Rectal smooth muscle tissue (tissue), 1 donor: ENCODE results near the gene SLC2A5.

Experiments
- H3K27ac ChIP-seq: one replicate; pipeline ENCODE4 v1.7.0; 2013; ENCODE audit warnings: low read depth, low read length, inconsistent platforms
- H3K27me3 ChIP-seq: one replicate; pipeline ENCODE4 v1.7.0; 2013; ENCODE audit warnings: low read length; ENCODE audit not compliant: control insufficient read depth, insufficient read depth
- H3K36me3 ChIP-seq: one replicate; pipeline ENCODE4 v1.7.0; 2013; ENCODE audit warnings: low read length; ENCODE audit not compliant: control insufficient read depth, insufficient read depth
- H3K4me1 ChIP-seq: one replicate; pipeline ENCODE4 v1.7.0; 2013; ENCODE audit warnings: low read length; ENCODE audit not compliant: control insufficient read depth, insufficient read depth
- H3K4me3 ChIP-seq: one replicate; pipeline ENCODE4 v1.7.0; 2013; ENCODE audit warnings: low read length
- H3K9ac ChIP-seq: one replicate; pipeline ENCODE4 v1.7.0; 2013; ENCODE audit warnings: low read length

The SLC2A5 gene, protein sequence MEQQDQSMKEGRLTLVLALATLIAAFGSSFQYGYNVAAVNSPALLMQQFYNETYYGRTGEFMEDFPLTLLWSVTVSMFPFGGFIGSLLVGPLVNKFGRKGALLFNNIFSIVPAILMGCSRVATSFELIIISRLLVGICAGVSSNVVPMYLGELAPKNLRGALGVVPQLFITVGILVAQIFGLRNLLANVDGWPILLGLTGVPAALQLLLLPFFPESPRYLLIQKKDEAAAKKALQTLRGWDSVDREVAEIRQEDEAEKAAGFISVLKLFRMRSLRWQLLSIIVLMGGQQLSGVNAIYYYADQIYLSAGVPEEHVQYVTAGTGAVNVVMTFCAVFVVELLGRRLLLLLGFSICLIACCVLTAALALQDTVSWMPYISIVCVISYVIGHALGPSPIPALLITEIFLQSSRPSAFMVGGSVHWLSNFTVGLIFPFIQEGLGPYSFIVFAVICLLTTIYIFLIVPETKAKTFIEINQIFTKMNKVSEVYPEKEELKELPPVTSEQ

DNA sequence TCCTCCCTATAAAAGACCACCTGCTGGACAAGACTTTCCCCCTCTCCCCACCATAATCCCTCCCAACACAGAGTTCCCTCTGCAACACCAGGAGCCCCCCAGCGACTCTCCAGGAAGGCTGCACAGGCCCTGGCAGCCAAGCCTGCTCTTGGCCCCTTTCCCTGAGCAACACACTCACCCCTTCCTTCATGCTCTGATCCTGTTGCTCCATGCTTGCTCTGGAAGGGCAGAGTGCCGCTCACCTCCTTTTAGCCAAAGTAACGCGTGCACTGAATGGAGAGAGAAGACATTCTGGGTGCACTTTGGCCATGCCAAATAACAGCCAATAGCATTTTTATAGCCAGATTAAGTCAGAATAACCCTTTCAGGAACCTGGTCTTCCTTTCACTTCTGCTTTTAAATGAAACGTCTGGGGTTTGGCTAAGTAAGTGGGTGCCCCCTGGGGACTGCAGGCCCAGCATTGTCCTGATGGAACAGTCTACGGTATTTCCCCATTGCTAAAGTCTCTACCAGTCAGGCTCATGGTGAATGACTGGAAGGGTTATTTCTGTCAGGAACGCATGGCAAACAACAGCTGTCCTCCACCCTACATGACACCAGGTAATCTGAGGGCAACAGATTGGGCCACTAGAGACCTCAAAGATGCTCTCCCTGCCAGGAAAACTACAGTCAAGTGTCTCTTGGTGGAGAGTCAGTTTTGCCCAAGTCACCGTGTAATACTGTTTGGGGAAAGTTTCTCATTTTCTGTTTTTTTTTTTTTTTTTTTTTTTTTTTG lies at the start of gene SLC2A5:
Gene SLC2A5, minus strand, starts transcription at position 310 of the 775 bp plus-strand sequence. Its CDS starts 99 bp downstream, at position 211.
- H3K27me3 ChIP-seq: no peaks in the 10 kb centered on the region
- peaks cover 11% of the 10 kb centered on the region for H3K4me1 ChIP-seq
- H3K36me3 ChIP-seq: no peaks in the 10 kb centered on the region
- no peak within 1 kb of the TSS for H3K9ac ChIP-seq
- H3K27ac ChIP-seq: peak within 1 kb of the TSS; percentile 83
- peak within 1 kb of the TSS; percentile 68 for H3K4me3 ChIP-seq

DNA sequence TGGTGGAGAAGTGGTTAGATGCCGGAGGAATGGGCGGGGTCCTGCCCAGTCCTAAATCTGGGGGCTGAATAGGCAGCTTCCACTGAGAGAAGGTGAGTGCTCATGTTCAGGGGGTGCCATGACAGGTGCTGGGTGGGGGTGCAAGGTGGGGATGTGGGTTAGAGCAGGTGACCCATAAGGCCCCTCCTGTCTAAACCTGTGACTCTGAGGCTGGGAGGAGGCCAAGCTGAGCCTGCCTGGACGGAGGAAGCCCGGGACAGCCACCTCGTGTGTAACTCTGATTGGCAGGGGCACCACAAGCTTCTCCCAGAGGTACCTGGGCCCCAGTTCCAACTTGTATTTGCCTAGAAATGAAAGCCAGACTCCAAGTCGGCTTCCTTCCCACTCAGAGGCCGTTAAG lies 48.8 kb upstream of the SLC2A5 start:
- no peaks in the 10 kb centered on the region for H3K4me1 ChIP-seq
- H3K9ac ChIP-seq: no peak overlapping the region
- peaks cover 1% of the 10 kb centered on the region for H3K36me3 ChIP-seq
- no peak overlapping the region for H3K4me3 ChIP-seq
- no peak overlapping the region for H3K27ac ChIP-seq
- H3K27me3 ChIP-seq: no peaks in the 10 kb centered on the region

DNA sequence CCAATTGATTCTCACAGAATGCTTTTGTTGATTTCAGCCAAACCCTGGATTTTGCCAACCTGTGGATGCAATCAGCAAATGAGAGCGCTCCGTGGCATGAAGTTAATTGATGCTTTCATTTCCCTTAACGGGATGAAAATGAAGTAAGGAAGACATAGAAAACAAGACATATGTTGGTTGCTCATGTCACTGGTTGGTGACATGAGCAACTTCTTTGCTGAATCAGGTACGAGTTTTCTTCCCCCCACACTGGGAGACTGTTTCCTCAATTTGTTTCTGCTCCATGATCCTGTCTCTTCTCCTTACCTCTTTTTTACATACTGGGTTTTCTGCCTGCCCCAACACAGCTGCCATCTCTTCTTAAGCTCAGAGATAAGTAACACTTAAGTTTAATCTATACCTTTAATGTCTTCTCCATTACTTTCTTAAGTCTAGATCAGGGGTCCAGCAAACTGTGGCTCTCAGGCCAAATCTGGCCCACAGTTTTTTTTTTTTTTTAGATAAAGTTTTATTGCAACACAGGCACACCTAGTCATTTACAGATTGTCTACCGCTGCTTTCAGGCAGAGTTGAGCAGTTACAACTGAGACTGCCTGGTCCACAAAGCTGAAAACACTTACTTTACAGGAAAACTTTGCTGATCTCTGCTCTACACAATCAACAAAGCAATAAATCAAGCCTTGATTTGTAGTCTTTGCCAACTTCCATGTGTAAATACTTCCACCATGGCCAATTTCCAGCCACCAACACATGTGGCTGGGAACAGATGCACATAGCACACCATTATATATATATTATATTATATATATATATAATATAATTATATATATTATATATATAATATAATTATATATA lies 46.1 kb upstream of the SLC2A5 start:
- H3K27ac ChIP-seq: no peak overlapping the region
- H3K9ac ChIP-seq: no peak overlapping the region

DNA sequence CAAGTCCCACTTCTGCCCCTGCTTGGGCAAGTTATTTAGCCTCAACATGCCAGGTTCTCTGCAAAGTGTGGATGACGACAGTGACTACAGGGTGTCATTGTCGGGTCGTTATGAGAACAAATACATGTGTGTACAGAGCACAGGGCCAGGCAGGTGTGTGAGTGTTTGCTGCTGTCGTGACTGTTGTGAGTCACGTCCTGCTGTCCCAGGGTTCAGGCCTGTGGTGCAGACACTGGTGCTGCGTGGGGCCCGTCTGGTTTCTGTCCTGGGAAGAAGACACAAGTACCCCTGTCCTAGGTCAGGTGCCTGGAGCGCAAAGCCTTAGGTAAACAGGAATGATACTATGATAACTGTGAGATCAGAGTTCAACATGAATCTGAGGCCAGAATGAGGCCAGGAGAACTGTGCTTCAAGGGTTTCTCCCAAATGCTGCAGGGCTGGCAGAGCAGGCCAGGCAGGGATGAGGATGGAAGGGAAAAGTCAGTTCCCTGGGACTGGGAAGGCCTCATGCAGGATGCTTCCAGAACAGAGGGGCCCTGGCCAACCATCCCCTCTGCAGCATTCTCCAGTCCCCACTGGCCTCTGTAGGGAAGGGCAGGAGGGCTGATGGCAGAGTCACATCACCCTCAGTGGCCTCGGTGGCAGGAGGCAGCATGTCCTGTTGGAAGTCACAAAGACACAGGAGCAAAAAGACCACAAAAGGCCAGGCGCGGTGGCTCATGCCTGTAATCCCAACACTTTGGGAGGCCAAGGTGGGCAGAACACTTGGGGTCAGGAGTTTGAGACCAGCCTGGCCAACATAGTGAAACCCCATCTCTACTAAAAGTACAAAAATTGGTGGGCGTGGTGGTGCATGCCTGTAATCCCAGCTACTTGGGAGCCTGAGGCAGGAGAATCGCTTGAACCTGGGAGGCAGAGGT lies 43.8 kb upstream of the SLC2A5 start:
- H3K27ac ChIP-seq: no peak overlapping the region
- H3K9ac ChIP-seq: no peak overlapping the region
- H3K27me3 ChIP-seq: no peaks in the 10 kb centered on the region
- H3K4me1 ChIP-seq: no peaks in the 10 kb centered on the region
- no peak overlapping the region for H3K4me3 ChIP-seq
- H3K36me3 ChIP-seq: peaks cover 2% of the 10 kb centered on the region

More for the DNA sequence above, 46.1 kb upstream of the SLC2A5 start:
- Histone ChIP-seq H3K36me3 (peaks cover 2% of the 10 kb centered on the region), H3K4me1 (no peaks in the 10 kb centered on the region), H3K27me3 (no peaks in the 10 kb centered on the region), H3K4me3 (no peak overlapping the region)

DNA sequence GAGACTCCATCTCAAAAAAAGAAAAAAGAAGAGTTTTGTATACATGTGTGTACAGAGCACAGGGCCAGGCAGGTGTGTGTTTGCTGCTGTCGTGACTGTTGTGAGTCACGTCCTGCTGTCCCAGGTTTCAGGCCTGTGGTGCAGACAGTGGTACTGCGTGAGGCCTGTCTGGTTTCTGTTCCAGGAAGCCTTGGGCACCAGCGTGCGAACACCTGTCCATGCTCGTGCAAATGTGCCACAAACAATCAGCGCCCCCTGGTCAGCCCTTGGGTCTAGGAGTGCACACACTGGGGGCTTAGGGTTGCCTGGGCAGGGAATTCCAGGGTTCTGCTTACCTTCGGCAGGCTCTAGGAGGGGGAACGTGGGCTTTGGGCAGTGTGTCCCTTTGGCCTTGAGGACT lies 42.5 kb upstream of the SLC2A5 start:
- Histone ChIP-seq H3K36me3 (peaks cover 2% of the 10 kb centered on the region), H3K27ac (no peak overlapping the region), H3K4me1 (no peaks in the 10 kb centered on the region), H3K9ac (no peak overlapping the region), H3K27me3 (no peaks in the 10 kb centered on the region), H3K4me3 (no peak overlapping the region)

DNA sequence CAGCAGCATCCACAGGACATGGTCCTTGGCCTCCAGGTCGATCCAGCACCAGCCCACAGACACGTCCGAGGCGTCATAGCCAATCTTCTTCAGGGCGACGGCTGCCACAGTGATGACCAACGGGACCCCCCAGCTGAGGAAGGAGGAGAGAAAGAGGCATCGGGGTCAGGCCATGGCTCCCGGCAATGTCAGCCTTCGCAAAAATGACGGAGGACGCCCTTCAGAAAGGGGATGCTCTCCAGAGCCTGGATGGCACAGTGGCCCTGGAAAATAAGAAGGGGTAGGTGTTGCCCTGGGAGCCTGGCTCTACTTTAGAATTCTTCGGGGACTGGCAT lies 41.9 kb upstream of the SLC2A5 start:
- no peaks in the 10 kb centered on the region for H3K4me1 ChIP-seq
- H3K4me3 ChIP-seq: no peak overlapping the region
- H3K27me3 ChIP-seq: no peaks in the 10 kb centered on the region
- H3K36me3 ChIP-seq: peaks cover 2% of the 10 kb centered on the region
- no peak overlapping the region for H3K27ac ChIP-seq
- no peak overlapping the region for H3K9ac ChIP-seq

DNA sequence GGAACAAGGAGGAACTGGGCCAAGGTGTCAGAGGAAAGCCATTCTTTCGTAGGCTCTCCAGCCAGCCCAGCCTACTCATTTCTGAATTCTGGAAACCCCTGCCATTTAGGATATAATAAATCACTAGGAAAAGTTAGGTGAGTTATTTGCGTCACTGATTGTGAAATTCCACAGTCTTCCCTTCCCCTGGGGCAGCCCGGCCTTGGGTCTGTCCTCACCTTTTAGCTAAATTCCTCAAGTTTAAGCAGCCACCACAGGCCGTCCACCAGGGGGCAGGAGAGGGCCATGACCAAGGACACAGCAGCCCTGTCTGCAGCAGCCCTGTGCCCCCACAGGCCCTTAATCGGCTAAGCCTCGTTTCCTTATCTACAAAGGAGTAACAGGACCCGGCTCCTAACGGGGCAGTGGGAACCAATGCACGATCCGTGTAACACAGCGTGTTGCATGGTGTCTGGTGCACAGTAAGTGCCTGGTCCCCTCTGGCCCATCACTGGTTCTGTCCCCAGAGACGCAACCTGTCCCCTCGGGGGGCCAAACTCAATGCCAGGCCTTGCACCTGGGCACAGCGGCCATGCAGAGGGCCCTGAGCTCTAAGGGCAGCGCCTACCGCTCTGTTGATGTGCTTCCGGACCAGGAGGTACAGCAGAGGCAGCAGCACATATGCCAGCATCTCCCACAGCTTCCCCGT lies 41.4 kb upstream of the SLC2A5 start:
- Histone ChIP-seq H3K27ac (no peak overlapping the region), H3K9ac (no peak overlapping the region), H3K4me3 (no peak overlapping the region), H3K27me3 (no peaks in the 10 kb centered on the region), H3K4me1 (no peaks in the 10 kb centered on the region), H3K36me3 (peaks cover 2% of the 10 kb centered on the region)

DNA sequence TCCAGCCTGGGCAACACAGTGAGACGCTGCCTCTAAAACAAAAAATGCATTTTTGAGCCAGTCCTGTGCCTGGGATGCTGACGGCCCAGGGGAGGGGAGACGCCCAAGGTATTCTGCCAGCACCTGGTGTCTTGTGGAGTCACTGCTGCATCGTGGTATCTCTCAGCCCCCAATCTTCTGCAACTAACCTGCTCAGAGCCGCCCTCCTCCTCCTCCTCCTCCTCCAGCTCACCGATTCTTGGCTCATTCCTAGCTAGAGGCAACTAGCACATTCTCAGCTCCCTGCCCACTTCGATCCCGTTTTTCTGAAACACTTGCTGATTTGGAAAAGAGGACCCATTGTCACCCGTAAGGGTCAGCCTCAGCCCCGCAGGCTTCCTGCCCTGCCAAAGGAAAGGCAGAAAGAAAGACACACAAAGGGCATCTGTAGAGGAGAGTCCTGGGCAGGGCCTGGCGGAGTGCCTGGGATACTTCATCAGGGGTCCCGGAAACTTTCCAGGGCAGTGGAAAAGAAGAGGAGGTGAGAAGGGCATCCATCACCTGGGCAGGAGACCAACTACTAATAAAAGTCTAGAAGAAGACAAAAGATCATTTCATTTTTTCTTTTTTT lies 38.7 kb upstream of the SLC2A5 start:
- no peaks in the 10 kb centered on the region for H3K4me1 ChIP-seq
- no peak overlapping the region for H3K9ac ChIP-seq
- H3K4me3 ChIP-seq: no peak overlapping the region
- peaks cover under 1% of the 10 kb centered on the region for H3K36me3 ChIP-seq
- H3K27ac ChIP-seq: no peak overlapping the region
- H3K27me3 ChIP-seq: no peaks in the 10 kb centered on the region

DNA sequence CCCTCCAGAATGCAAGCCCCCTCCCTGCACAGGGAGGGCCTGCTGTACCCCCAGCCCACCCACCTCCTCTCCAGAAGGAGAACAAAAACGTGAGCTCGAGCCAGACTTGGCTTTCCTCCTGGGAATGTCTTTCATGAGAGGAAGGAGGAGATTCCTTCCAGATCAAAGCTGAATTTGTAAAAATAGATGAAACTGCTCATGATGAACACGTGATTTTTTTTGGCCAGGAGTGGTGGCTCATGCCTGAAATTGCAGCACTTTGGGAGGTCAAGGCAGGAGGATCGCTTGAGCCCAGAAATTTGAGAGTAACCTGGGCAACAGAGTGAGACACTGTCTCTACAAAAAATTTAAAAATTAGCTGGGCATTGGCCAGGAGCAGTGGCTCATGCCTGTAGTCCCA lies 37.7 kb upstream of the SLC2A5 start:
- Histone ChIP-seq H3K4me1 (no peaks in the 10 kb centered on the region), H3K27ac (no peak overlapping the region), H3K9ac (no peak overlapping the region), H3K36me3 (no peaks in the 10 kb centered on the region), H3K4me3 (no peak overlapping the region), H3K27me3 (no peaks in the 10 kb centered on the region)

DNA sequence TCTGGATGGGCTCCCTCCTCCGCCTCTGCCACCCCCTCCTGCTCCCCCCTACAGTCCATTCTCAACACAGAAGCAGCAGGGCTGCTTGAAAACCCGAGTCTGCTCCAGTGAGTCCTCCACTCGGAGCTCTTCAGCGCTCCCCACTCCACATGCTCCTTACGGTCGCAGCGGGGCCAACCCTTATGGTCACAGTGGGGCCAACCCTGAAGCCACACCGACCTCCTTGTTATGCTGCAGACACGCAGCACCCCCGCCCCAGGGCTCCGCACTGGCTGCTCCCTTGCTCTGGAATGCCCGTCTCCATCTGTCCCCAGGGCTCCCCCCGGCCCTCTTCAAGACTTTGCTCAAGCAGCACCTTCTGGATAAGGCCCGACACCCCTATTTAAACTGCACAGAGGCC lies 36.9 kb upstream of the SLC2A5 start:
- Histone ChIP-seq H3K4me1 (no peaks in the 10 kb centered on the region), H3K36me3 (no peaks in the 10 kb centered on the region)

More for the DNA sequence above, 36.9 kb upstream of the SLC2A5 start:
- no peak overlapping the region for H3K27ac ChIP-seq
- no peak overlapping the region for H3K4me3 ChIP-seq
- no peak overlapping the region for H3K9ac ChIP-seq
- H3K27me3 ChIP-seq: no peaks in the 10 kb centered on the region
